ENCODE data around the gene IKBKG. TPM values are rescaled to one million over a fixed set of nuclear protein-coding genes. Genes with fewer than 3 reads are reported as not detected.
A peak's percentile ranks its signal among the peaks of the same experiment; 100 is the strongest.

IKBKG gene
- total RNA-seq, 1 experiment from 2014 or later = 24.0 TPM

- DNase-seq (ENCODE audit: low read depth, low spot score) (no peak), ATAC-seq (no peak)
- H4K20me1 ChIP-seq (ENCODE audit: insufficient read depth) = no peaks in the 10 kb centered on the region
- TF ChIP-seq SP1 (IDR thresholded peaks at IDR 0.05; ENCODE audit: low read depth) = no peak
- no peak for TF ChIP-seq EGR1 (IDR thresholded peaks at IDR 0.05; ENCODE audit: low read depth)
- TF ChIP-seq POLR2A (IDR thresholded peaks at IDR 0.05; ENCODE audit: borderline replicate concordance, extremely low read depth, insufficient read depth, insufficient read length) = no peak
- no peak for TF ChIP-seq CBX3 (IDR thresholded peaks at IDR 0.05; ENCODE audit: low read depth)
- no peak for TF ChIP-seq RAD21 (IDR thresholded peaks at IDR 0.05; ENCODE audit: low read depth)
- TF ChIP-seq JUND (IDR thresholded peaks at IDR 0.05) = no peak
- no peak for TF ChIP-seq EZH2phosphoT487 (IDR thresholded peaks at IDR 0.05; ENCODE audit: borderline replicate concordance)
- no peak for TF ChIP-seq EZH2 (IDR thresholded peaks at IDR 0.05)
- no peak for TF ChIP-seq SRF (IDR thresholded peaks at IDR 0.05; ENCODE audit: low read depth)
- TF ChIP-seq CEBPB (IDR thresholded peaks at IDR 0.05; ENCODE audit: low read depth) = no peak
- TF ChIP-seq ZFX (IDR thresholded peaks at IDR 0.05) = no peak
- no peak for TF ChIP-seq ZBTB33 (IDR thresholded peaks at IDR 0.05; ENCODE audit: extremely low read depth, insufficient replicate concordance, low read length)
- no peak for TF ChIP-seq YY1 (IDR thresholded peaks at IDR 0.05; ENCODE audit: extremely low read depth, insufficient replicate concordance, low read depth, low read length)
- TF ChIP-seq POLR2AphosphoS5 (IDR thresholded peaks at IDR 0.05; ENCODE audit: low read depth, low read length) = no peak
- TF ChIP-seq ZNF274 (IDR thresholded peaks at IDR 0.05; ENCODE audit: low read depth, low read length) = no peak
- H3K79me2 ChIP-seq (ENCODE audit: insufficient read depth, low read length) = no peaks in the 10 kb centered on the region
- H3K4me3 ChIP-seq (replicated peaks in 1 of 2; ENCODE audit: low read depth in 1 of 2, low read length in 2 of 2) = no peak overlapping the region
- POLR2A ChIA-PET = no interaction called here
- H3K4me2 ChIP-seq (ENCODE audit: low read length) = peak overlapping the region; percentile 17; the same call in 1 of the 2 replicates
- intact Hi-C loops (cut with micrococcal nuclease) = no loop called here
- H3K36me3 ChIP-seq (ENCODE audit: control insufficient read depth in 1 of 2, insufficient read depth in 2 of 2, low read length in 2 of 2) = no peaks in the 10 kb centered on the region
- CTCF ChIA-PET = no interaction called here
- H3K9me3 ChIP-seq (ENCODE audit: control insufficient read depth in 1 of 2, insufficient read depth in 1 of 2, low read depth in 1 of 2, low read length in 2 of 2) = no peaks in the 10 kb centered on the region
- H3K4me1 ChIP-seq (ENCODE audit: control insufficient read depth in 1 of 2, insufficient read depth in 2 of 2, low read length in 2 of 2) = peaks cover 23 to 30% of the 10 kb centered on the region in 2 experiments
- BruUV-seq (replicated peaks) = no TSS peak
- no peak overlapping the region for H2AFZ ChIP-seq (ENCODE audit: low read depth, low read length, poor library complexity, severe bottlenecking)
- H3K27ac ChIP-seq (ENCODE audit: low read depth, low read length) = no peak overlapping the region
- no peak overlapping the region for H3K9ac ChIP-seq (ENCODE audit: low read length)
- RAD21 ChIA-PET (ENCODE audit: low non-redundant PET in 1 of 2, low total read pairs in 2 of 2, uncharacterized antibody in 2 of 2, unreplicated experiment in 2 of 2) = no interaction called here
- H3K9me2 ChIP-seq (ENCODE audit: insufficient read depth) = no peaks in the 10 kb centered on the region
- H3K27me3 ChIP-seq (ENCODE audit: insufficient read depth, low read length) = no peaks in the 10 kb centered on the region
Observed at GRCh38 chrX:154596290-154596929, 49.0 kb downstream of the IKBKG start.

All from HCT116 (cell line).